HG02852 (cell line): ENCODE measurements around the gene GNB2.
"Not testable (repeated sequence)": the region's sequence is repeated elsewhere in the genome, so short reads cannot be mapped to it uniquely, and the experiment has no call there.

Experiments used
- ATAC-seq: cut with Tn5 transposase; IDR thresholded peaks from one replicate; pipeline ENCODE4 v1.9.1; 2021; ENCODE audit warnings: mild to moderate bottlenecking, moderate library complexity; ENCODE audit not compliant: unreplicated experiment

The GNB2 gene

DNA sequence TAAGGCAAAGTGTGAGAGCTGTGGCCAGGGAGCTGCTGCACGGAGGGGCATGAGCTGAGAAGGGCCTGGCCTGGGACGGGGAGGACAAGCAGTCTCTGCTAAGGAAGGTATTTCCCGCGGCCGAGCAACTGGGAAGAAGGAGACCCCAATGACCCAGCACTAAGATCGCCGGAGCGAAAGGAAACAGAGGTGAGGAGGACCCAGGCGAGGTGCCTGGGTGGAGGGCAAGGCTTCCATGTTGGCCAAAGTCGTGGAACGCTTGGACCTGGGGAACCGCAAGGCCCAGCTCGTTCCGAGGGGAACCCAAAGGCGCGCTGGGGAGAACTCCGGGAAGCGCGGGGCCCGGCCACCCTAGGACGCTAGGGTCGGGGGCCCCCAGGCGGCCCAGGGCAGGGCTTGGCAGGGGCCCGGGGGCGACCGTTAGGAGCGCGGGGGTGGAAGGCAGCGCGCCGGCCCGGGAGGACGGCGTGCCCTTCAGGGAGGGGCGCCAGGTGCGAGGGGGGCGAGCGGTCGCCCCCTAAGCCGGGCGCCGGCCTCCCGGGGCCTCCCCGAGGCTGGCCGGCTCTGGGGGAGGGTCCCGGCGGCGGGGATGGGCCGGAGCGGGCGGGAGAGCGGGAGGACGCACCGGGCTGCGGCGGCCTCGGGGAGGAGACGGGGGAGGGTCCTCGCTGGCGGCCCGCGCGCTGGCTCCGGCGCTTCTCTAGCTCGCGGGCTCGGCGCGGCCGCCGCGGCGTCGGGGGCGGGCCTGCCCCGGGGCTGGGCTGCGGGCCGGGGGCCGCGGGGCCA lies 20.0 kb downstream of the GNB2 start:
- ATAC-seq, result peak; percentile 27

DNA sequence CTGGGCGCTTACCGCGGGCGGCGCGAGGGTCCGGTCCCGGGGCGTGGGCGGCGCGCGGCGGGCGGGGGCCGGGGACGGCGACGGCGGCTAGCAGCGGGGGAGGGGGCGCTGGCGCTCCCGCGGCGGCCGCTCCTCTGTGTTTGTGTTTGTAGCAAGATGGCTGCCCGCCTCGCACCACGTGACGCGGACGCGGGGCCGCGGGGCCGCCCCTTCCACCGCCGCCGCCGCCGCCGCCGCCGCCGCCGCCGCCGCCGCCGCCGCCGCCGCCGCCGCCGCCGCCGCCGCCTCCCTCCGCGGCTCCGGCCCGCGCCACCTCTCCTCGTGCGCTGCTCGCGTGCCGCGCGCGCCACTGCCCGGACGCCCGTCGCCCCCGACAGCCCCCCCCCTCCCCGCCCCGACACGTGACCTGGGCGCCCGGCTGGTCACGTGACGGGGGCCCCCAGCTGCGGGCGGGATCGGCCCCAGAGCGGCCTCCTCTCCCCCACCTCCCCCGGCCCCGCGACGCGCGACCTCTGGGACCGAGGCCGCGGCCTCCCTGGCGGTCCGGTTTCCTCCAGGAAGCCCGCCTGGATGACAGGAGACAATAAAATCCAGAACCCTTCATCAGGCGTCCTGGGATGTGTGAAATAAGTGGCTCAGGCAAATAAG lies 20.7 kb downstream of the GNB2 start, which contains the start of gene GIGYF1:
Gene GIGYF1 (minus strand): TSS at position 153 of the 648 bp plus-strand sequence. CDS start 6,012 bp downstream, outside the sequence.
- peak; percentile 46 for ATAC-seq

DNA sequence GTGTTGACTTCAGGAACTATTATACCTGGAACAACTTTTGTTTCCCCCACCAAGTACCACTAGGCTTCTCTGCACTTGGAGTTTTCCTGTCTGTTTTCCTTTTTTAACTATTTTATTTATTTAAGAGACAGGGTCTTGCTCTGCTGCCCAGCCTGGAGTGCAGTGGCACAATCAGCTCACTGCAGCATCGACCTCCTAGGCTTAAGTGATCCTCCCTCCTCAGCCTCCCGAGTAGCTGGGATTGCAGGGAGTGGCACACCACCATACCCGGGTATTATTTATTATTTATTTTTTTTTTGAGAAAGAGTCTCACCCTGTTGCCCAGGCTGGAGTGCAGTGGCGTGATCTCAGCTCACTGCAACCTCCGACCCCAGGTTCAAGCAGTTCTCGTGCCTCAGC lies 22.6 kb downstream of the GNB2 start:
- ATAC-seq, result no peak

DNA sequence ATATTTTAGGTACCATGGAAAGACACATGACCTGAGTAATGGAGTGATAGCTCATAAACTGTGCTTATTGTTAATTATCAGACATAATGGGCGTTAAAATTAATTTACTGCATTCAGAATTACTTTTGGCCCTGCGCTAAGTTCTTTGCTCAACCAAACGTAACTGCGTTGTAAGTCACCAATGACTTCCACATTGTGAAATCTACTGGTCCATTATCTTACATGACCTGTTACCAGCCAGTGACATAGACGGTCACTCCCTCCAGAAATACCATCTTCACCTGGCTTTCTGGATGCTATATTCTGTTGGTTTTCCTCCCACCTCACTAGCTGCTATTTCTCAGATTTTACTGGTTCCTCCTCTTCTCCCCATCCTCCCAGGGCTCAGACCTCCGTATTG lies 25.5 kb downstream of the GNB2 start:
- no peak for ATAC-seq

GRCh38 chr7:100701089-100701488 lies 27.5 kb downstream of the GNB2 start:
- not testable (repeated sequence) for ATAC-seq

GRCh38 chr7:100705320-100705752 lies 31.8 kb downstream of the GNB2 start:
- peak; percentile 72 for ATAC-seq

GRCh38 chr7:100705753-100706671 lies 32.5 kb downstream of the GNB2 start, which contains the start of gene POP7:
POP7 (plus strand) TSS chr7:100706121; CDS start chr7:100706831, 710 bp downstream.
- ATAC-seq, result peak; percentile 84

DNA sequence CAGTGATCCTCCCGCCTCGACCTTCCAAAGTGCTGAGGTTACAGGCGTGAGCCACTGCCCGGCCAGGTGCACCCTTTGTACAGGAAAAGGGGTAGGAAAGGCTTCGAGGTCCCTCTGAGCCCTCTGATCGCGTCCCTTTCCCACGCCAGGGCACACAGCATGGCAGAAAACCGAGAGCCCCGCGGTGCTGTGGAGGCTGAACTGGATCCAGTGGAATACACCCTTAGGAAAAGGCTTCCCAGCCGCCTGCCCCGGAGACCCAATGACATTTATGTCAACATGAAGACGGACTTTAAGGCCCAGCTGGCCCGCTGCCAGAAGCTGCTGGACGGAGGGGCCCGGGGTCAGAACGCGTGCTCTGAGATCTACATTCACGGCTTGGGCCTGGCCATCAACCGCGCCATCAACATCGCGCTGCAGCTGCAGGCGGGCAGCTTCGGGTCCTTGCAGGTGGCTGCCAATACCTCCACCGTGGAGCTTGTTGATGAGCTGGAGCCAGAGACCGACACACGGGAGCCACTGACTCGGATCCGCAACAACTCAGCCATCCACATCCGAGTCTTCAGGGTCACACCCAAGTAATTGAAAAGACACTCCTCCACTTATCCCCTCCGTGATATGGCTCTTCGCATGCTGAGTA lies 33.3 kb downstream of the GNB2 start:
- ATAC-seq, result no peak

DNA sequence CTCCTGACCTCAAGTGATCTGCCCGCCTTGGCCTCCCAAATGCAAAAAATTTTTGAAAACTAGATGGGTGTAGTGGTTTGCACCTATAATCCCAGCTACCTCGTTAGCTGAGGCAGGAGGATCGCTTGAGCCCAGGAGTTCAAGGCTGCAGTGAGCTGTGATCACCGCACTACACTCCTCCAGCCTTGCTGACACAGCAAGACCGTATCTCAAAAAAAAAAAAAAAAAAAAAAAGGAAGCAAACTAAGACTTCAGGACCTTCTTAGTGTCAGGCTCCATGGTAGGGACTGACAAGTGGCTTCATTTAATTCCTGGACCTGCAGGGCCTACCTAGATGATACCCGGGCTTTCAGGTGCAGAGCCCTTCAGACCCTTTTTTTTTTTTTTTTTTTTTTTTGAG lies 34.9 kb downstream of the GNB2 start:
- ATAC-seq, result no peak

- no peak for ATAC-seq
Measured at GRCh38 chr7:100710452-100710851, 36.9 kb downstream of the GNB2 start.

- no peak for ATAC-seq
Measured at GRCh38 chr7:100711369-100711768, 37.8 kb downstream of the GNB2 start.

DNA sequence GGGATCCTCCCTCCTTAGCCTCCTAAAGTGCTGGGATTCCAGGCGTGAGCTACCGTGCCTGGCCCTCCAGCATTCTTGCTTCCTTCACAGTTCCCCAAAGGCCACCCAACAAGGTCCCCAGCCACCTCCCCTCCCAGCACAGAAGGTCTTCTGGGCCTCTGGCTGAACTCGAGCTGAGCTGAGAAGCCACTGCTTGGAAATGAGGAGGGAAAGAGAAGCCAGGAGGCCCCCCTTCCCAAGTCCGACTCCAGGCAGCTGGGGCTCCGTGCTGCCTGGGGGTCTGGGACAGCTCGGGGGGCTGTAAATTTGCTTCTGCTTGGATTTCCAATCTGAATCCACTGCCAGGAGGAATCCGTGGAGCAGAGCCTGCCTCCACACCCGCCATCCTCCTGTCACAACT lies 41.2 kb downstream of the GNB2 start:
- ATAC-seq, result no peak

DNA sequence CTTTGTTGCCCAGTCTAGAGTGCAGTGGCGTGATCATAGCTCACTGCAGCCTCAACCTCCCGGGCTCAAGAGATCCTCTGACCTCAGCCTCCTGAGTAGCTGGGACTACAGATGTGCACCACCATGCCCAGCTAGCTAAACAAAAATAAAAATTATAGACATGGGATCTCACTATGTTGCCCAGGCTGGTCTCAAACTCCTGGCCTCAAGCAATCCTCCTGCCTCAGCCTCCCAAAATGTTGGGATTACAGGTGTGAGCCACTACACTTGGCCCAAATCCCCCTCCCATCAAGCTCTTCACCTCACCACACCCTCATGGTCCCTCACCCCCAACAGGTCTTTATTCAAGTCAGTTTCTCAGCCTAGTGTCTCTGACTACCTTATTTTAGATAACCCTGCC lies 43.5 kb downstream of the GNB2 start:
- not testable (repeated sequence) for ATAC-seq

- ATAC-seq, result no peak
Measured at GRCh38 chr7:100719523-100720278, 46.2 kb downstream of the GNB2 start.

DNA sequence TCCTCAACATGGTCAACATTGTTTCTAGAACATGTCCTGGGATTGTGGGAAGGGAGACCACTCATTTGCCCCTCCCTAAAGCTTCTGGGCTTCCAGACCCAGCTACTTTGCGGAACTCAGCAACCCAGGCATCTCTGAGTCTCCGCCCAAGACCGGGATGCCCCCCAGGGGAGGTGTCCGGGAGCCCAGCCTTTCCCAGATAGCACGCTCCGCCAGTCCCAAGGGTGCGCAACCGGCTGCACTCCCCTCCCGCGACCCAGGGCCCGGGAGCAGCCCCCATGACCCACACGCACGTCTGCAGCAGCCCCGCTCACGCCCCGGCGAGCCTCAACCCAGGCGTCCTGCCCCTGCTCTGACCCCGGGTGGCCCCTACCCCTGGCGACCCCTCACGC lies 46.7 kb downstream of the GNB2 start, which contains the start of gene EPO:
Gene EPO (plus strand): TSS at position 190 of the 392 bp plus-strand sequence. CDS start 513 bp downstream, outside the sequence.
- no peak for ATAC-seq

- no peak for ATAC-seq
Measured at GRCh38 chr7:100720671-100721504, 47.3 kb downstream of the GNB2 start.

GRCh38 chr7:100721505-100721812 lies 47.9 kb downstream of the GNB2 start:
- ATAC-seq, result no peak

GRCh38 chr7:100722480-100723212 lies 49.1 kb downstream of the GNB2 start:
- no peak for ATAC-seq
